Left forelimb (tissue), 1 donor: ENCODE measurements around the gene RFWD3.
A peak's percentile ranks its signal among the peaks of the same experiment; 100 is the strongest.

ENCODE experiments used
- DNase-seq: peaks from one replicate; pipeline ENCODE4 v3.0.0-alpha.2; 2018; ENCODE audit warnings: low spot score

RFWD3 gene

GRCh38 chr16:74622005-74622404, 44.7 kb downstream of the RFWD3 start:
- no peak for DNase-seq

GRCh38 chr16:74617206-74617788, 49.4 kb downstream of the RFWD3 start:
- DNase-seq: no peak

GRCh38 chr16:74611721-74612120, 55.0 kb downstream of the RFWD3 start:
- no peak for DNase-seq

GRCh38 chr16:74608944-74609343, 57.7 kb downstream of the RFWD3 start:
- DNase-seq: no peak

GRCh38 chr16:74608381-74608780, 58.3 kb downstream of the RFWD3 start:
- no peak for DNase-seq

GRCh38 chr16:74607962-74608356, 58.7 kb downstream of the RFWD3 start:
- no peak for DNase-seq

- no peak for DNase-seq
Observed at GRCh38 chr16:74607310-74607961, 59.2 kb downstream of the RFWD3 start.

GRCh38 chr16:74606521-74607309, 60.0 kb downstream of the RFWD3 start, which contains the start of gene GLG1:
TSS of gene GLG1 (minus strand) at chr16:74607114. CDS start at chr16:74607094, 20 bp downstream.
- DNase-seq: peak; percentile 96

- DNase-seq: no peak
Observed at GRCh38 chr16:74605746-74606520, 60.7 kb downstream of the RFWD3 start.

GRCh38 chr16:74605332-74605731, 61.3 kb downstream of the RFWD3 start:
- DNase-seq: no peak

GRCh38 chr16:74603848-74604247, 62.8 kb downstream of the RFWD3 start:
- DNase-seq: no peak

- DNase-seq: no peak
Observed at GRCh38 chr16:74601126-74601871, 65.4 kb downstream of the RFWD3 start.

GRCh38 chr16:74596586-74596985, 70.1 kb downstream of the RFWD3 start:
- no peak for DNase-seq

- DNase-seq: no peak
Observed at GRCh38 chr16:74592847-74593246, 73.8 kb downstream of the RFWD3 start.

- no peak for DNase-seq
Observed at GRCh38 chr16:74591876-74592650, 74.6 kb downstream of the RFWD3 start.

- no peak for DNase-seq
Observed at GRCh38 chr16:74586948-74587347, 79.7 kb downstream of the RFWD3 start.

- no peak for DNase-seq
Observed at GRCh38 chr16:74585846-74586443, 80.7 kb downstream of the RFWD3 start.

- no peak for DNase-seq
Observed at GRCh38 chr16:74583926-74584666, 82.6 kb downstream of the RFWD3 start.

GRCh38 chr16:74582970-74583369, 83.7 kb downstream of the RFWD3 start:
- DNase-seq: no peak

GRCh38 chr16:74580833-74581232, 85.8 kb downstream of the RFWD3 start:
- no peak for DNase-seq
